Thymus (tissue), 11 donors: ENCODE data around the gene CRYZL1. TPM values are rescaled to one million over a fixed set of nuclear protein-coding genes. Genes with fewer than 3 reads are reported as not detected.

Experiments used
- DNase-seq, 9 donors: peaks; one replicate each; pipeline ENCODE4 v3.0.0-alpha.2; 2013; ENCODE audit warnings: low spot score in 9 of 9, low read depth in 6 of 9, missing footprints in 1 of 9
- H3K27ac ChIP-seq, 2 donors: one replicate each; pipeline ENCODE4 v1.5.1; 2013; ENCODE audit warnings: control low read depth in 1 of 2, low read depth in 1 of 2, low read length in 1 of 2, mild to moderate bottlenecking in 1 of 2, moderate library complexity in 1 of 2
- H3K27me3 ChIP-seq, 2 donors: one replicate each; pipeline ENCODE4 v1.5.1; 2013; ENCODE audit warnings: low read length in 1 of 2; ENCODE audit not compliant: control insufficient read depth in 2 of 2, insufficient read depth in 1 of 2
- H3K36me3 ChIP-seq, 2 donors: one replicate each; pipeline ENCODE4 v1.5.1; 2013; ENCODE audit warnings: low read length in 1 of 2, mild to moderate bottlenecking in 1 of 2, moderate library complexity in 1 of 2; ENCODE audit not compliant: control insufficient read depth in 2 of 2, insufficient read depth in 2 of 2
- H3K4me1 ChIP-seq, 2 donors: one replicate each; pipeline ENCODE4 v1.5.1; 2013; ENCODE audit warnings: low read length in 2 of 2; ENCODE audit not compliant: control insufficient read depth in 2 of 2, insufficient read depth in 2 of 2
- H3K4me3 ChIP-seq, 2 donors: one replicate each; pipeline ENCODE4 v1.5.1; 2013; ENCODE audit warnings: low read length in 2 of 2, control low read depth in 1 of 2, mild to moderate bottlenecking in 1 of 2
- H3K9me3 ChIP-seq, 2 donors: one replicate each; pipeline ENCODE4 v1.5.1; 2013; ENCODE audit warnings: low read length in 1 of 2, mild to moderate bottlenecking in 1 of 2; ENCODE audit not compliant: control insufficient read depth in 2 of 2, insufficient read depth in 1 of 2
- WGBS: extraction: QIAGEN DNeasy Blood & Tissue Kit; methylation state at CpG from one replicate; pipeline ENCODE4 v1.1.7; 2013; 5-methylcytosine and 5-hydroxymethylcytosine counted together
- polyA plus RNA-seq: library from polyadenylated mRNA; stranded (reverse); fragments of 200-250 nt; gene quantifications from one replicate; pipeline ENCODE4 v1.2.3, GENCODE V29; 2013
- total RNA-seq: library from RNA; stranded (reverse); fragments of 120-200 nt; gene quantifications from one replicate; pipeline ENCODE4 v1.2.4, GENCODE V29; 2013
- donor health status: healthy.

CRYZL1 gene
- total and polyA plus RNA-seq, 2 donors, result 18.4 to 42.4 TPM

DNA sequence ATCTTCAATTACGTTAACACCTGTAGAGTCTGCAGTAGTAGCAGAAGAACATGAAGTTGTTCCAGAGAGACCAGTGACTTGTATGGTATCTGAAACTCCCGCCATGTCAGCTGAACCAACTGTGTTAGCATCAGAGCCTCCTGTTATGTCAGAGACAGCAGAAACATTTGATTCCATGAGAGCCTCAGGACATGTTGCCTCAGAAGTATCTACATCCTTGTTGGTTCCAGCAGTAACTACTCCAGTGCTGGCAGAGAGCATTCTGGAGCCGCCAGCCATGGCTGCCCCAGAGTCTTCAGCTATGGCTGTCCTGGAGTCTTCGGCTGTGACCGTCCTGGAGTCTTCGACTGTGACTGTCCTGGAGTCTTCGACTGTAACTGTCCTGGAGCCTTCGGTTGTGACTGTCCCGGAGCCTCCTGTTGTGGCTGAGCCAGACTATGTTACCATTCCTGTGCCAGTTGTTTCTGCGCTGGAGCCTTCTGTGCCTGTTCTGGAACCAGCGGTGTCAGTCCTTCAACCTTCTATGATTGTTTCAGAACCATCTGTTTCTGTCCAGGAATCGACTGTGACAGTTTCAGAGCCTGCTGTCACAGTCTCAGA, 88.4 kb downstream of the CRYZL1 start:
- no peaks in the 10 kb centered on the region for H3K27me3 ChIP-seq
- peaks cover 0 to 2% of the 10 kb centered on the region in 2 donors for H3K4me1 ChIP-seq
- WGBS, result 99% methylated on average over 12 of the region's 12 CpGs
- no peak overlapping the region for H3K4me3 ChIP-seq
- no peak for DNase-seq
- peaks cover 66 to 90% of the 10 kb centered on the region in 2 donors for H3K36me3 ChIP-seq
- H3K9me3 ChIP-seq, result peaks cover 0 to 5% of the 10 kb centered on the region in 2 donors
- H3K27ac ChIP-seq, result no peak overlapping the region

DNA sequence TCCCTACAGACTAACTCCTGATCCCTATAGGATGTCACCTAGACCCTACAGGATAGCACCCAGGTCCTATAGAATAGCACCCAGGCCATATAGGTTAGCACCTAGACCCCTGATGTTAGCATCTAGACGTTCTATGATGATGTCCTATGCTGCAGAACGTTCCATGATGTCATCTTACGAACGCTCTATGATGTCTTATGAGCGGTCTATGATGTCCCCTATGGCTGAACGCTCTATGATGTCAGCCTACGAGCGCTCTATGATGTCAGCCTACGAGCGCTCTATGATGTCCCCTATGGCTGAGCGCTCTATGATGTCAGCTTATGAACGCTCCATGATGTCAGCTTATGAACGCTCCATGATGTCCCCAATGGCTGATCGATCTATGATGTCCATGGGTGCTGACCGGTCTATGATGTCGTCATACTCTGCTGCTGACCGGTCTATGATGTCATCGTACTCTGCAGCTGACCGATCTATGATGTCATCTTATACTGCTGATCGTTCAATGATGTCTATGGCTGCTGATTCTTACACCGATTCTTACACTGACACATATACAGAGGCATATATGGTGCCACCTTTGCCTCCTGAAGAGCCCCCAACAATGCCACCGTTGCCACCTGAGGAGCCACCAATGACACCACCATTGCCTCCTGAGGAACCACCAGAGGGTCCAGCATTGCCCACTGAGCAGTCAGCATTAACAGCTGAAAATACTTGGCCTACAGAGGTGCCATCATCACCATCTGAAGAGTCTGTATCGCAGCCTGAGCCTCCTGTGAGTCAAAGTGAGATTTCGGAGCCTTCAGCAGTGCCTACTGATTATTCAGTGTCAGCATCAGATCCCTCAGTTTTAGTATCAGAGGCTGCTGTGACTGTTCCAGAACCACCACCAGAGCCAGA, 89.2 kb downstream of the CRYZL1 start:
- H3K27ac ChIP-seq, result no peak overlapping the region
- H3K27me3 ChIP-seq, result no peaks in the 10 kb centered on the region
- peaks cover 61 to 85% of the 10 kb centered on the region in 2 donors for H3K36me3 ChIP-seq
- DNase-seq, result no peak
- no peak overlapping the region for H3K4me3 ChIP-seq
- H3K4me1 ChIP-seq, result peaks cover 0 to 2% of the 10 kb centered on the region in 2 donors
- WGBS, result 98% methylated on average over 24 of the region's 24 CpGs
- peaks cover 0 to 5% of the 10 kb centered on the region in 2 donors for H3K9me3 ChIP-seq

DNA sequence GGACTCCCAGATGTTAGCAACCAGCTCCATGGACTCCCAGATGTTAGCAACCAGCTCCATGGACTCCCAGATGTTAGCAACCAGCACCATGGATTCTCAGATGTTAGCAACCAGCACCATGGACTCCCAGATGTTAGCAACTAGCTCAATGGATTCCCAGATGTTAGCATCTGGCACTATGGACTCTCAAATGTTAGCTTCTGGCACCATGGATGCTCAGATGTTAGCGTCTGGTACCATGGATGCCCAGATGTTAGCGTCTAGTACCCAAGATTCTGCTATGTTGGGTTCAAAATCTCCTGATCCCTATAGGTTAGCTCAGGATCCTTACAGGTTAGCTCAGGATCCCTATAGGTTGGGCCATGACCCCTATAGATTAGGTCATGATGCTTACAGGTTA, 89.9 kb downstream of the CRYZL1 start:
- Histone ChIP-seq H3K27ac (no peak overlapping the region), H3K4me3 (no peak overlapping the region), H3K4me1 (peaks cover 0 to 2% of the 10 kb centered on the region in 2 donors), H3K27me3 (no peaks in the 10 kb centered on the region), H3K36me3 (peaks cover 57 to 84% of the 10 kb centered on the region in 2 donors), H3K9me3 (peaks cover 0 to 5% of the 10 kb centered on the region in 2 donors)
- DNase-seq, result no peak
- 98% methylated on average over 2 of the region's 2 CpGs for whole genome bisulfite sequencing

DNA sequence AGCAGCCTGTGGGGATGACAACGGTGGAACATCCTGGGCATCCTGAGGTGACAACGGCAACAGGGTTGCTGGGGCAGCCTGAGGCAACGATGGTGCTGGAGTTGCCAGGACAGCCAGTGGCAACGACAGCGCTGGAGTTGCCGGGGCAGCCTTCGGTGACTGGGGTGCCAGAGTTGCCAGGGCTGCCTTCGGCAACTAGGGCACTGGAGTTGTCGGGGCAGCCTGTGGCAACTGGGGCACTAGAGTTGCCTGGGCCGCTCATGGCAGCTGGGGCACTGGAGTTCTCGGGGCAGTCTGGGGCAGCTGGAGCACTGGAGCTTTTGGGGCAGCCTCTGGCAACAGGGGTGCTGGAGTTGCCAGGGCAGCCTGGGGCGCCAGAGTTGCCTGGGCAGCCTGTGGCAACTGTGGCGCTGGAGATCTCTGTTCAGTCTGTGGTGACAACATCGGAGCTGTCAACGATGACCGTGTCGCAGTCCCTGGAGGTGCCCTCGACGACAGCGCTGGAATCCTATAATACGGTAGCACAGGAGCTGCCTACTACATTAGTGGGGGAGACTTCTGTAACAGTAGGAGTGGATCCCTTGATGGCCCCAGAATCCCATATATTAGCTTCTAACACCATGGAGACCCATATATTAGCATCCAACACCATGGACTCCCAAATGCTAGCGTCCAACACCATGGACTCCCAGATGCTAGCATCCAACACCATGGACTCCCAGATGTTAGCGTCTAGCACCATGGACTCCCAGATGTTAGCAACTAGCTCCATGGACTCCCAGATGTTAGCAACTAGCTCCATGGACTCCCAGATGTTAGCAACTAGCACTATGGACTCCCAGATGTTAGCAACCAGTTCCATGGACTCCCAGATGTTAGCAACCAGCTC, 90.5 kb downstream of the CRYZL1 start:
- H3K36me3 ChIP-seq, result peaks cover 57 to 83% of the 10 kb centered on the region in 2 donors
- WGBS, result 99% methylated on average over 23 of the region's 23 CpGs
- DNase-seq, result no peak

DNA sequence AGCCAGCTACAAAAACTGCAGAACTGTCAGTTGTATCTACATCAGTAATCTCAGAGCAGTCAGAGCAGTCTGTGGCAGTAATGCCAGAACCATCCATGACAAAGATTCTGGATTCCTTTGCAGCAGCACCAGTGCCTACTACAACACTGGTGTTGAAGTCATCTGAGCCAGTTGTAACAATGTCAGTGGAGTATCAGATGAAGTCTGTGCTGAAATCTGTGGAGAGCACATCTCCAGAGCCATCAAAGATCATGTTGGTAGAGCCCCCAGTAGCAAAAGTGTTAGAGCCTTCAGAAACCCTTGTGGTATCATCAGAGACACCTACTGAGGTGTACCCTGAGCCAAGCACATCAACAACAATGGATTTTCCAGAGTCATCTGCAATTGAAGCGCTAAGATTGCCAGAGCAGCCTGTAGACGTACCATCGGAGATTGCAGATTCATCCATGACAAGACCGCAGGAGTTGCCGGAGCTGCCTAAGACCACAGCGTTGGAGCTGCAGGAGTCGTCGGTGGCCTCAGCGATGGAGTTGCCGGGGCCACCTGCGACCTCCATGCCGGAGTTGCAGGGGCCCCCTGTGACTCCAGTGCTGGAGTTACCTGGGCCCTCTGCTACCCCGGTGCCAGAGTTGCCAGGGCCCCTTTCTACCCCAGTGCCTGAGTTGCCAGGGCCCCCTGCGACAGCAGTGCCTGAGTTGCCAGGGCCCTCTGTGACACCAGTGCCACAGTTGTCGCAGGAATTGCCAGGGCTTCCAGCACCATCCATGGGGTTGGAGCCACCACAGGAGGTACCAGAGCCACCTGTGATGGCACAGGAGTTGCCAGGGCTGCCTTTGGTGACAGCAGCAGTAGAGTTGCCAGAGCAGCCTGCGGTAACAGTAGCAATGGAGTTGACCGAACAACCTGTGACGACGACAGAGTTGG, 91.4 kb downstream of the CRYZL1 start:
- H3K36me3 ChIP-seq, result peaks cover 56 to 75% of the 10 kb centered on the region in 2 donors
- H3K4me3 ChIP-seq, result no peak overlapping the region
- no peak overlapping the region for H3K27ac ChIP-seq
- peaks cover 0 to 2% of the 10 kb centered on the region in 2 donors for H3K4me1 ChIP-seq
- no peaks in the 10 kb centered on the region for H3K27me3 ChIP-seq
- no peak for DNase-seq
- WGBS, result 98% methylated on average over 19 of the region's 19 CpGs
- H3K9me3 ChIP-seq, result peaks cover 0 to 5% of the 10 kb centered on the region in 2 donors

More for the DNA sequence above, 90.5 kb downstream of the CRYZL1 start:
- no peak overlapping the region for H3K4me3 ChIP-seq
- peaks cover 0 to 5% of the 10 kb centered on the region in 2 donors for H3K9me3 ChIP-seq
- no peaks in the 10 kb centered on the region for H3K27me3 ChIP-seq
- peaks cover 0 to 2% of the 10 kb centered on the region in 2 donors for H3K4me1 ChIP-seq
- no peak overlapping the region for H3K27ac ChIP-seq

DNA sequence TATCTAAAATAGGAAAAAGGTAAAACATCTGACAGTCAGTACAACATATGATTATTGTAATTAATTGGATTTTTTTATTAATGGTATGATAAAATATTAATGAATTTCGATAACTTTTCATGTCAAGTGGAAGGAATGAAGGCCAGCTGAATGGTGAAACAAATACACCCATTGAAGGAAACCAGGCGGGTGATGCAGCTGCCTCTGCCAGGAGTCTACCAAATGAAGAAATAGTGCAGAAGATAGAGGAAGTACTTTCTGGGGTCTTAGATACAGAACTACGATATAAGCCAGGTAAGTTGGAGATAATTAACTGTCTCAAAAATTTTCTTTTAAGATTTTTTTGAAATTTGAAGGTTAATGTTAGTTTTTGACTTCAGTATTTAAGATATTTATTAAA, 95.5 kb downstream of the CRYZL1 start:
- peaks cover 4 to 5% of the 10 kb centered on the region in 2 donors for H3K4me1 ChIP-seq
- 81% methylated on average over 3 of the region's 3 CpGs for WGBS
- H3K36me3 ChIP-seq, result peaks cover 16 to 36% of the 10 kb centered on the region in 2 donors
- H3K4me3 ChIP-seq, result no peak overlapping the region
- H3K9me3 ChIP-seq, result peaks cover 0 to 3% of the 10 kb centered on the region in 2 donors
- H3K27me3 ChIP-seq, result no peaks in the 10 kb centered on the region
- H3K27ac ChIP-seq, result no peak overlapping the region
- no peak for DNase-seq

DNA sequence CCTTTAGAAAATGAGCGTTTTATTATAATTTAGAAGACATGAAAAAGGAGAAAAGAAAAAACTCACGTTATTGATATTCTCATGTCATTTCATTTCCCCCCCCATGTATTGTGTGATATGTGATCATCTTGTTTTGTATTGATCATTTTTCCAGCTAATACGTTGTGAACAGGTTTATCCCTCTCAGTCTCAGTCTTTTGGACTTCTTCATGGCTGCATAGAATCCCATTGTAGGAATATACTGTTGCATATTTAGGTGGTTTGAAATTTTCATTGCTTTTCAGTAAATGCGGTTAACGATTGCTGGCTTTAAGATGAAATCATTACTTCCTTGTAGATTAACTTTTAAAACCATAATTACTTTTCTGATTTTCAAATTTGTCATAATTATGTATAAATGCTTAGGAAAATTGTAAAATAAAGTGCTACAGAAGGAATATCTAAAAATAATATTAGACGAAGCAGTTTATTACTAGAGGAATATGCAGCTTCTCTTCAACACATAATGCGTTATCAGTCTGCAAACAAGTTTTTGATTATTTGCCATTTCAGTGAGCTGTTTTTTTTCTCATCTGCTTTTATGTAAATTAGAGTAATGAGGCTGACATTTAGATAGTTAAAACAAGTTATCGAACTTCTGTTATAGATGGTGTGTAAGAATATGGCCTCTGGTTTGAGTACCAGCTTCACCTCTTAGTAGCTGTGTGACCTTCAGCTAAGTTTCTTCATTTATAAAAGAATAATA, 96.9 kb downstream of the CRYZL1 start:
- H3K27ac ChIP-seq, result no peak overlapping the region
- 34% methylated on average over 8 of the region's 8 CpGs for WGBS
- no peaks in the 10 kb centered on the region for H3K9me3 ChIP-seq
- H3K4me3 ChIP-seq, result peak overlapping the region; percentile 92 to 95
- no peaks in the 10 kb centered on the region for H3K27me3 ChIP-seq
- H3K36me3 ChIP-seq, result peaks cover 2 to 21% of the 10 kb centered on the region in 2 donors
- H3K4me1 ChIP-seq, result peaks cover 5 to 6% of the 10 kb centered on the region in 2 donors
- DNase-seq, result peak in 1 of 9 donors; percentile 2
